HG03469 (cell line): ENCODE data around the gene RET.

Experiments used
- ATAC-seq: cut with Tn5 transposase; IDR thresholded peaks from one replicate; pipeline ENCODE4 v1.9.1; 2021; ENCODE audit warnings: mild to moderate bottlenecking, moderate library complexity, moderate number of reproducible peaks; ENCODE audit not compliant: unreplicated experiment

The RET gene

DNA sequence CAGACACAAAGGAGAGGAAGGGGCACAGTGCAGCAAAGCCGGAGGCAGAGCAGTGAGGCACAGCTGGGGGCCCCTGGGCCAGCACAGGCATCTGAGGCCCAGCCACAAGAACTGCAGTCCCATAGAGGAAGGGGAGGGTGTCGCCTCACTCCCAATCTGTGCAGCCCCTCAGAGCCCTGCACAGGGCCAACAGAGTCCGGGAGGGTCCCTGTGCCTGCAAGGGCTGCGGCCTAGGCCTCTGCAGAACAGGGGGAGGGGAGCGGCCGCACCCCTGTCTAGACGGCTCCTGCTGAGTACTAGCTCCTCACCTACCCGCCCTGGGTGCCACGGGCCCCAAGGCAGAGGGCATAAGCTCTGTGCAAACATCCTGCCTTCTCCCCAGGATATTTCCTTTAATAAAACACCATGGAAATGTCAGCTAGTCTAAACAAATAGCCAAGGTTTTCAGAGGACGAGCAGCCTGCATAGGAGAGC is 32.4 kb upstream of the RET start:
- no peak for ATAC-seq

- no peak for ATAC-seq
These were observed 31.8 kb upstream of the RET start for GRCh38 chr10:43044961-43045621.

- no peak for ATAC-seq
These were observed 31.1 kb upstream of the RET start for GRCh38 chr10:43045631-43046287.

DNA sequence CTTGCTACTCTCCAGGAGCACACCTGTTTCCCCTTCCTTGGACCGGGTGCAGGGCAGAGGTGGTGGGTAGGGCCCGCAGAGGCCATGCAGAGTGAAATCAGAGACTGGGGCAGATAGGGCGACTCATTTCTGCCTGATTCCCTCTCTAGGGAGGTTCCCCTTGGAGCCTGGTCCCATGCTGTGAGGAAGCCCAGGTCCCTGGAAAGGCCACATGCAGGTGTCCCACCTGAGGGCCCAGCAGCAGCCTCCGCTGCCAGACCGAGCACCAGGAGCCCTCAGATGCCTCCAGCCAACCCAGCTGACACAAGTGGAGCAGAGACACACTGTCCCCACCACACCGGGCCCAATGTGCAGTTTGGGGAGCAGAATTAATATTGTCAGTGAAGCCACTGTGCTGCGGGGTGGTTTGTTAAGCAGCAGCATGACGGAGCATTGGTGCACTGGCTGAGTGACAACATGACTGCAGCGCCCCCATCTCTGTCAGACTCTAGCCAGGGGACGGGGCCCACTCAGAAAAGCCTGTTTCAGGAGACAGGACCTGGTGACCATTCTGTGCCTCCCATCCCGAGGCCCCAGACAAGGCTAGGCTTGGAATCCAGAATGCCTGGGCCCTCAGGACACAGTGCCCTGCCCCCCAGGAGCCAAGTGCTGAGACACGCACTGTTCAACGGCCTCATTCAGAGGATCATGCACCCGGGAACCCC is 30.4 kb upstream of the RET start:
- ATAC-seq, result no peak

DNA sequence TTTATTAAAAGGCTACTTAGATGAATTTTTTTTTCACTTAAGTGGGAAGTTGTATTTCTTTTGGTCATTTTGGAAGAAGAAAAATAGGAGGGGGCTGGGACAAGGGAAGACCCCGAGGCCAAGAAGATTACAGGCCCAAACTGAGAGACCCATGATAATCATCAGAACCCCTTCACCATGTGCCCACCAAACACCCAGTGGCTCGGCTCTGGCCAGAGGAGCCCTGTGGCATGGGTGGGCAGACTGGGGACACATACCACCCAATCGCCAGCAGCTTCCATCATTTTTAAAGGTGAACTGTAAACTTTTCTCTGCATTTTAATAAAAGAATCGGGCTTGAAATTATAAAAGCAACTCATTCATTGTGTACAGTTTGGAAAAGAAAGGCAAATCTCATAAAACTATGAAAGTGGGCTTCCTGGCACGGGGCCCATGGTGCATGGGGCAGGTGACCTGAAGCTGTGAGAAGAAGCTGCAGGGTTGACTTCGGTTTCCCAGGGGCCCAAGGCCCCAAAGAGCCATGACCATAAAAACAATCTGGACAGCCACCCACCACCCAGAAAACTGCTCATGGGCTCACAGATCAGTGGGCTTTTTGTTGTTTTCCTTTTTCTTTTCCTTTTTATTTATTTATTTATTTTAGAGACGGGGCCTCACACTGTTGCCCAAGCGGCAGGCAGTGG is 29.4 kb upstream of the RET start:
- ATAC-seq, result no peak

GRCh38 chr10:43048301-43049051 is 28.4 kb upstream of the RET start:
- no peak for ATAC-seq

- ATAC-seq, result no peak
These were observed 27.8 kb upstream of the RET start for GRCh38 chr10:43049081-43049551.

DNA sequence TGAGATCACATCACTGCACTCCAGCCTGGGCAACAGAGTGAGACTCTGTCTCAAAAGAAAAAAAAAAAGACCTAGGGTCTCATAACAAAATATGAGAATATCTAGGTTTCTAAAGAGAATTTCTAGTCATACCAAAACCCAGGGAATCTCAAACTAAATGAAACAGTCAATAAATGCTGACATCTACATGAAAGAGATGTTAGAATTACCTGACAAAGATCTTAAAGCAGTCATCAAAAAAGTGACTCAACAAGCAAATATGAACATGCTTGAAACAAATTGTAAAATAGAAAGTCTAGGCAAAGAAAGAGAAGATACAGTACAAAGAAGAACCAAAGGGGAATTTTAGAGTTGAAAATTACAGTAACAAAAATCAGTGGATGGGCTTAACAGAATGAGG is 26.9 kb upstream of the RET start:
- no peak for ATAC-seq

DNA sequence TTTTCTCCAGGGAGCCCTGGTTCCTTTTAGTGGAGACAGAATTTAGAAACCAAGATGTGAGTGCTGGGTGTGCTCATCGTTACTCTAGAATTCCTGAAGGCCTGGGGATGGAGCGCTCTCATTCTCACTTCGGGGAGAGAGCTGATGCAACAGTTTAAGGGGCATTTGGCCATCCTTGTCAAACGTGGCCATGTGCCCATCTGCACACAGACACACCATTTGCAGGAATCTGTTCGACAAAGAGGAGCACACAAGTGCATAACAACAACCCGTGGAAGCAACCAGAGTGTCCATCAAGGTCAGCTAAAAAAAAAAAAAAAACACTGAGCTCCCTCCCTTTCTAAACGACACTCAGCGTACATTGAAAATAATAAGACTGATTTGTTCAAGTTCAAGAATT is 23.0 kb upstream of the RET start:
- no peak for ATAC-seq

- ATAC-seq, result no peak
These were observed 22.3 kb upstream of the RET start for GRCh38 chr10:43054593-43054992.

GRCh38 chr10:43055217-43055616 is 21.7 kb upstream of the RET start:
- ATAC-seq, result no peak

DNA sequence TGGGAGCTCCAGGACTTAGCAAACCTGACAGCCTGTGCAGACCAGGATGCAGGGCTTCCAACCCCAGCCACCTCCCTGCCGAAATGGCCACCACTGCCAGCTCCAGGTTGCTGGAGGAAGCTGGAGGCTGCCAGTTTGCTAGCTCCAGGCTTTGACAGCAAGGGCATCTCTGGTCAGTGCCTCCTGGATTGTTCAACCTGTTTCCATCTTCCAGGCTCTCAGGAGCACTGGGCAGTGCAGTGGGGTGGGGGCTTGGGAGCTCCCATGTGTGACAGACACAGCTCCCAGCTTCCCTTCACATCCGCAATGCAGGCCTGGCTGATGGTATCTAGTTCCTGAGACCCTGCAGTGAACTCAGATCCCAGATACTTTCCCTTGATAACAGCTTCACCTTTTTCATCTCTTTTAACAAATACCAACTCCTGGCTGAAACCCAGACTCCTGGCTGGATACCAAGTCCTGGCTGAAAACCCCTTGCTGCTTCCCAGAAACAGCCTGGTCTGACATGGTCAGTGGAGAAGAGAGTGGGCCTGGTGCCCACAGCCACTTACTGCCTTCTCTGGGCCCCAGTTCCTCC is 20.8 kb upstream of the RET start:
- no peak for ATAC-seq

GRCh38 chr10:43056568-43057011 is 20.3 kb upstream of the RET start:
- no peak for ATAC-seq

GRCh38 chr10:43057231-43057711 is 19.6 kb upstream of the RET start:
- no peak for ATAC-seq

- no peak for ATAC-seq
These were observed 19.0 kb upstream of the RET start for GRCh38 chr10:43057831-43058340.

- ATAC-seq, result no peak
These were observed 18.0 kb upstream of the RET start for GRCh38 chr10:43058716-43059335.

DNA sequence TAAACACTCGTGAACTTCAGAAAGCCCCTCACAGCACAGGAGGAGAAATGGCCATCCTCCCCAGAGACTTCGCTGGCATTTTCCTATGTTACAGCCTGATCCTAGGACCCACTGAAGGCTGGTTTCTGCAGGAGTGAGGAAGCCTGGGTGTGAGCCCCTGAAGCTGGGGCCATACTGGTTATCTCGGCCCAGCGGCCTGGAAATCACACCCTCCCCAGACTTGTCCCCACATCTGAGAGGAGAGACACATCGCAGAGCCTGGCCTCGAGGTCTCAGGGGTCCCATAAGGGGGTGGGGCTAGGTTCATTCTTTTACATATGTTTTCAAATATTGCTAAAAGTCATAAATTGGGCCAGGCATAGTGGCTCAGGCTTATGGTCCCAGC is 17.5 kb upstream of the RET start:
- ATAC-seq, result no peak

DNA sequence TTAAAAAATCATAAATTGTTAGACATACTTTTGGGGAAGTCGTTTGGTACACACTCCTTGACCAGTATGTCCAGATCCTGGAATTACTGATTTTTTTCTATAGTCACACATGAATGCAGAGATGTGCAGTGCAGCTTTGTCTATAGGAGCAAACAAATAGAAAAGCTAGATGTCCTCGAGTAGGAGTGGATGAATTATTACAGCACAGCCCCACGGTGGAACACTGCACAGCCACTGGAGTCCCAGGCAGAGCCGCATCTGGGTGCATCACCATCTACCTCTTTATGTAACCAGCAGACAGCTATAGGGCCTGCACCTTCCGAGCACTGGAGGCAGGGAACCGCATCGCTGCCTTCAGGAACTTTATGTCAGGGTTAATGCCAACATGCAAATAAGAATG is 17.0 kb upstream of the RET start:
- no peak for ATAC-seq

DNA sequence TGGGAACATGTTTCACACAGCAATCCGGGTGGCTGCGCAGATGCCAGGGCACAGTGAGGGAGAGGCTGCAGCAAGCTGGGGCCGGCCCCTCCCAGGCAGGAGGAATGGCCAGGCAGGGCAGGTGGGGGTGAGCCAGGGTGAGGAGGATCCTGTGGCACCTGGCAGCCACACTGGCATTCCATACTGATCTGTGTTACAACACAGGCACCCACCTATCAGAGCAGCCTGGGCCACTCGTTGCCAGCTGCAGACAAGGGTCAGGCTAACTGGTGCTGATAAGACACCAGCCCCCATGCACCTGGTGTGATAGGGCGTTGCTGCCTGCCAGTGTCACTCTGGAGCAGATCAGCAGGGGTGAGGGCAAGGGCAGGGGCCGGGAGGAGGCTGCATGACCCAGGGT is 16.6 kb upstream of the RET start:
- no peak for ATAC-seq
